GM11168 (cell line): ENCODE measurements around the gene P3H1.
"Not testable (repeated sequence)": the region's sequence is repeated elsewhere in the genome, so short reads cannot be mapped to it uniquely, and the experiment has no call there.

Experiments
- in situ Hi-C: fragments of 300-500 bp; cut with MboI; formaldehyde crosslinking; loops from one replicate; pipeline ENCODE4 v1.12.0; 2022; ENCODE audit warnings: low sequenced_read_pairs; ENCODE audit not compliant: unreplicated experiment

Gene P3H1

GRCh38 chr1:42774928-42775526, 8.2 kb upstream of the P3H1 start:
- in situ Hi-C loops = no loop called here

GRCh38 chr1:42773420-42773819, 6.6 kb upstream of the P3H1 start:
- in situ Hi-C loops = no loop called here

- in situ Hi-C loops = loop anchor here (10.0 kb wide), 1 partner anchor 195 kb away; no protein-coding TSS in a partner anchor
These were observed 3.0 kb upstream of the P3H1 start for GRCh38 chr1:42769811-42770210.

GRCh38 chr1:42768172-42768571, 1.3 kb upstream of the P3H1 start:
- in situ Hi-C loops = loop anchor here (10.0 kb wide), 1 partner anchor 193 kb away; no protein-coding TSS in a partner anchor

GRCh38 chr1:42767510-42768000, 727 bp upstream of the P3H1 start:
- in situ Hi-C loops = loop anchor here (10.0 kb wide), 1 partner anchor 193 kb away; no protein-coding TSS in a partner anchor

- in situ Hi-C loops = loop anchor here (10.0 kb wide), 1 partner anchor 191 kb away; no protein-coding TSS in a partner anchor
These were observed 742 bp downstream of the P3H1 start for GRCh38 chr1:42765832-42766740.

GRCh38 chr1:42765269-42765668, 1.6 kb downstream of the P3H1 start:
- in situ Hi-C loops = loop anchor here (10.0 kb wide), 1 partner anchor 190 kb away; no protein-coding TSS in a partner anchor

- in situ Hi-C loops = loop anchor here (10.0 kb wide), 1 partner anchor 187 kb away; no protein-coding TSS in a partner anchor
These were observed 4.6 kb downstream of the P3H1 start for GRCh38 chr1:42762269-42762668.

GRCh38 chr1:42761567-42761966, 5.3 kb downstream of the P3H1 start:
- in situ Hi-C loops = loop anchor here (10.0 kb wide), 1 partner anchor 187 kb away; no protein-coding TSS in a partner anchor

GRCh38 chr1:42759114-42759513, 7.7 kb downstream of the P3H1 start:
- in situ Hi-C loops = no loop called here

GRCh38 chr1:42758641-42759040, 8.2 kb downstream of the P3H1 start:
- in situ Hi-C loops = no loop called here

- in situ Hi-C loops = no loop called here
These were observed 8.9 kb downstream of the P3H1 start for GRCh38 chr1:42757892-42758275.

GRCh38 chr1:42756956-42757891, 9.6 kb downstream of the P3H1 start:
- in situ Hi-C loops = no loop called here

GRCh38 chr1:42753070-42753469, 13.8 kb downstream of the P3H1 start:
- in situ Hi-C loops = no loop called here

GRCh38 chr1:42752284-42752683, 14.5 kb downstream of the P3H1 start:
- in situ Hi-C loops = no loop called here

- in situ Hi-C loops = not testable (repeated sequence)
These were observed 15.2 kb downstream of the P3H1 start for GRCh38 chr1:42751511-42752070.

GRCh38 chr1:42750041-42750440, 16.8 kb downstream of the P3H1 start:
- in situ Hi-C loops = no loop called here

- in situ Hi-C loops = no loop called here
These were observed 18.1 kb downstream of the P3H1 start for GRCh38 chr1:42748461-42749410.
